HG02852 (cell line): ENCODE results near the gene USP19.

Experiments
- ATAC-seq: cut with Tn5 transposase; IDR thresholded peaks from one replicate; pipeline ENCODE4 v1.9.1; 2021; ENCODE audit warnings: mild to moderate bottlenecking, moderate library complexity; ENCODE audit not compliant: unreplicated experiment

USP19 gene

GRCh38 chr3:49120438-49121131 lies at the start of gene USP19:
Gene USP19, minus strand, starts transcription at chr3:49120823. Its CDS starts 1,678 bp downstream, at chr3:49119145.
- ATAC-seq, result peak; percentile 88

- ATAC-seq, result no peak
These were observed 46.3 kb upstream of the USP19 start for GRCh38 chr3:49166752-49167556.

GRCh38 chr3:49165771-49166751 lies 45.4 kb upstream of the USP19 start, which contains the start of gene CCDC71:
Gene CCDC71, minus strand, starts transcription at chr3:49166331. Its CDS starts 2,123 bp downstream, at chr3:49164208.
- peak; percentile 79 for ATAC-seq

GRCh38 chr3:49164983-49165720 lies 44.5 kb upstream of the USP19 start:
- ATAC-seq, result no peak

GRCh38 chr3:49163609-49164008 lies 43.0 kb upstream of the USP19 start:
- ATAC-seq, result no peak

GRCh38 chr3:49162751-49163419 lies 42.3 kb upstream of the USP19 start:
- no peak for ATAC-seq

GRCh38 chr3:49161808-49162530 lies 41.3 kb upstream of the USP19 start:
- no peak for ATAC-seq

DNA sequence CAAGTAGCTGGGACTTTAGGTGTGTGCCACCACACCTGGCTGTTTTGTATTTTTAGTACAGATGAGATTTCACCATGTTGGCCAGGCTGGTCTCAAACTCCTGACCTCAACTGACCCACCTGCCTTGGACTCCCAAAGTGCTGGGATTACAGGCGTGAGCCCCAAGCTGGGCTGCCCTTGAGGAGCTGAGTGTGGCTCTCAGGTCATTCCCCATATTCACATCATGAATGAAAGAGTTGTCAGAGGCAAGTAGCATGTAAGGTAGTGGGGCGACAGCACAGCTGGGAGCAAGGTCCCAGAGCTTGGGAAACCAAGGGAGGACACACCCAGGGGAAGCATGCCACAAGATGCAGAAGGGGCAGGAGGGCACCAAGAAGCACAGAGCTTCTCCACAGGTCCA lies 40.6 kb upstream of the USP19 start:
- ATAC-seq, result no peak

- no peak for ATAC-seq
These were observed 38.2 kb upstream of the USP19 start for GRCh38 chr3:49158792-49159191.

DNA sequence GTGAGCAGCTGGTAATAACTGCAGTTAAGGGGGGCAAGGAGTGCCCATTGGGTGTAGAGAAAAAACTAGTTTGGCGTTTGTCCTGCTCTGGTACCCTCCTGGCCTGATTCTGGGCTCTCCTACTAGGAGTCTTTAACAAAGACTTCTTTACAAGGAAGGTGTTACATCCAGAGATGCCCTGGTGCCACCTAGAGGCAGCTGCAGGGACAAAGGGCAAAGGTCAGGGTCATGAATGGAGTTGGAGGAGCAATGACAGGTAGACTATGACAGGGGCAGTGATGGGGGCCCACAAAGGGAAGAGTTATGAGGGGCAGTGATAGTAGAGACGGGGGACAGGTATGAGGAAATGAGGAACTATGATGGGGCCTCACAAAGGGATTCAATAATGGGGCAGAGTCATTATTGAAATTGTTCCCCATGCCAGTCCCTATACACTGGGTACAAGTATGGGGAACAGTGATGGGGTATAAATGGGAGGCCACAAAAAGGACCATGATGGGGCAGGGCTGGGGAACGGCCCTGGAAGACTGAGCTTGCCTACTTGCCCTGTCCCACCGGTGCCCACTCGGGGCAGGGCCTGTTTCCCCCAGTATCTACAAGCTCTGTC lies 37.6 kb upstream of the USP19 start:
- no peak for ATAC-seq

- ATAC-seq, result no peak
These were observed 36.7 kb upstream of the USP19 start for GRCh38 chr3:49157289-49157688.

- no peak for ATAC-seq
These were observed 32.8 kb upstream of the USP19 start for GRCh38 chr3:49153349-49153912.

- no peak for ATAC-seq
These were observed 31.0 kb upstream of the USP19 start for GRCh38 chr3:49151610-49152009.

DNA sequence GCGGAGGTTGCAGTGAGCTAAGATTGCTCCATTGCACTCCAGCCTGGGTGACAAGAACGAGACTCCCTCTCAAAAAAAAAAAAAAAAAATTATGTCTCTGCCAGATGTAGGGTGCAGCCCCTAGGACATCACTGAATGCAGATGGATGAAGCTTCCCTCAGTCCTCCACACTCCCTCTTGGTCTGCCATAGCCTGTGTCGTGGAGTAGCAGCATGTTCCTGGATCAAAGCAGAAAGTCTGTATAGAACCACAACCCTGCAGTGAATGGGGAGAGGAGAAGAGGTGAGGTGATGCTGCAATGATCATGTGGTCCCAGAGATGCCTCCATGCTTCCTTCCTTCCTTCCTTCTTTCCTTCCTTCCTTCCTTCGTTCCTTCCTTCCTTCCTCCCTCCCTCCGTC lies 27.5 kb upstream of the USP19 start:
- no peak for ATAC-seq

GRCh38 chr3:49140080-49140479 lies 19.5 kb upstream of the USP19 start:
- ATAC-seq, result no peak

GRCh38 chr3:49135499-49135898 lies 14.9 kb upstream of the USP19 start:
- no peak for ATAC-seq

- no peak for ATAC-seq
These were observed 14.0 kb upstream of the USP19 start for GRCh38 chr3:49134471-49135265.
